Gastroesophageal sphincter (tissue), 3 donors: ENCODE data around the gene TAS2R16.

Experiments
- EP300 ChIP-seq: sonication (generic); formaldehyde crosslinking; IDR thresholded peaks from one replicate; pipeline ENCODE4 v1.6.1; 2017; ENCODE audit warnings: antibody characterized with exemption, mild to moderate bottlenecking
- POLR2A ChIP-seq, 2 donors: fragments of 450-650 bp; IDR thresholded peaks; one replicate each; pipeline ENCODE4 v1.6.1; 2017; ENCODE audit warnings: antibody characterized with exemption in 2 of 2, mild to moderate bottlenecking in 2 of 2, moderate library complexity in 1 of 2
- POLR2AphosphoS5 ChIP-seq: sonication (generic); formaldehyde crosslinking; IDR thresholded peaks from one replicate; pipeline ENCODE4 v1.6.1; 2017; ENCODE audit warnings: antibody characterized with exemption
- TF ChIP-seq, protein P1 (sequence below), 4 experiments: fragments of 200-600 bp in 2 of 4; fragments of 450-650 bp in 2 of 4; sonication (generic) in 1 of 4; IDR thresholded peaks; one replicate each; pipeline ENCODE4 v1.5.1; 2017 to 2019; ENCODE audit warnings: antibody characterized with exemption in 4 of 4, mild to moderate bottlenecking in 2 of 4, moderate library complexity in 2 of 4

DNA sequence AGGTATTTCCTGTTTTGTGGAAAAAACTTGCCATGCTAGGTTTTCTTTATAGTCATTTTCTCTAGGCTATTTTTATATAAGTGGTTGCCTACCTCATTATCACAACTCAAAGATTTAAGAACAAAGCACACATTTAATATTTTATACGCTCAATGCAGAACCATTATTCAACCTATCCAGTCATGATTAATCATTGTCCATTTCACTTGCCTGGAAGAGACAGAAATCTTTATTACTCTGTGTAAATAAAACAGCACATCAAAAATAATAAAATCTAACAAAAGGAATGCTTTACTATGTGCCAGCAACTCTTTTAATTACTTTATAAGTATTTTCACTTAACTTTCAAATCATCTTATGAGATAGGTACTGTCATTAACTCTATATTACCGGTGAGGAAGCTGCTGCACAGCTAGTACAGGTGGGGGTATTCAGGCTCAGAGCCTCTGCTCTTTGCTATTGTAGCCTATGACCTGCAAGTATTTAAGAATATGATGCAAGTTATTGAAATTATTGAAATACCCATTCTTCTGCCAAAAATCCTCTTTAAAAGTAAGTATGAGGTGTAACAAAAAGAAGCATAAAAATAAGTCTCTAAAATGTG, 16.4 kb upstream of the TAS2R16 start:
- TF ChIP-seq EP300 (no peak), POLR2A (IDR thresholded peaks at IDR 0.05) (no peak), POLR2AphosphoS5 (no peak)
- TF ChIP-seq, protein P1, sequence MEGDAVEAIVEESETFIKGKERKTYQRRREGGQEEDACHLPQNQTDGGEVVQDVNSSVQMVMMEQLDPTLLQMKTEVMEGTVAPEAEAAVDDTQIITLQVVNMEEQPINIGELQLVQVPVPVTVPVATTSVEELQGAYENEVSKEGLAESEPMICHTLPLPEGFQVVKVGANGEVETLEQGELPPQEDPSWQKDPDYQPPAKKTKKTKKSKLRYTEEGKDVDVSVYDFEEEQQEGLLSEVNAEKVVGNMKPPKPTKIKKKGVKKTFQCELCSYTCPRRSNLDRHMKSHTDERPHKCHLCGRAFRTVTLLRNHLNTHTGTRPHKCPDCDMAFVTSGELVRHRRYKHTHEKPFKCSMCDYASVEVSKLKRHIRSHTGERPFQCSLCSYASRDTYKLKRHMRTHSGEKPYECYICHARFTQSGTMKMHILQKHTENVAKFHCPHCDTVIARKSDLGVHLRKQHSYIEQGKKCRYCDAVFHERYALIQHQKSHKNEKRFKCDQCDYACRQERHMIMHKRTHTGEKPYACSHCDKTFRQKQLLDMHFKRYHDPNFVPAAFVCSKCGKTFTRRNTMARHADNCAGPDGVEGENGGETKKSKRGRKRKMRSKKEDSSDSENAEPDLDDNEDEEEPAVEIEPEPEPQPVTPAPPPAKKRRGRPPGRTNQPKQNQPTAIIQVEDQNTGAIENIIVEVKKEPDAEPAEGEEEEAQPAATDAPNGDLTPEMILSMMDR (IDR thresholded peaks at IDR 0.05) = no peak
